ENCODE results near the gene SLC25A53. TPM values are rescaled to one million over a fixed set of nuclear protein-coding genes. Genes with fewer than 3 reads are reported as not detected.
A peak's percentile ranks its signal among the peaks of the same experiment; 100 is the strongest.
"Not testable (repeated sequence)": the region's sequence is repeated elsewhere in the genome, so short reads cannot be mapped to it uniquely, and the experiment has no call there.

SLC25A53 gene
- total RNA-seq, 1 donor from 2014 or later = 11.2 TPM

GRCh38 chrX:104136241-104137019, 20.4 kb downstream of the SLC25A53 start:
- peak; percentile 26 for DNase-seq
- intact Hi-C loops (cut with micrococcal nuclease) = loop anchor here (1.0 kb wide), 1 partner anchor 38 kb away; no protein-coding TSS in a partner anchor
- ATAC-seq = peak; percentile 92

- ATAC-seq (no peak), DNase-seq (no peak)
- intact Hi-C loops (cut with micrococcal nuclease) = loop anchor here (1.0 kb wide), 1 partner anchor 37 kb away; no protein-coding TSS in a partner anchor
These were observed 21.1 kb downstream of the SLC25A53 start for GRCh38 chrX:104135677-104136076.

- intact Hi-C loops (cut with micrococcal nuclease) = no loop called here
- ATAC-seq (no peak), DNase-seq (no peak)
These were observed 22.1 kb downstream of the SLC25A53 start for GRCh38 chrX:104134583-104135261.

GRCh38 chrX:104130808-104131207, 26.0 kb downstream of the SLC25A53 start:
- no peak for DNase-seq
- no peak for ATAC-seq
- intact Hi-C loops (cut with micrococcal nuclease) = no loop called here

DNA sequence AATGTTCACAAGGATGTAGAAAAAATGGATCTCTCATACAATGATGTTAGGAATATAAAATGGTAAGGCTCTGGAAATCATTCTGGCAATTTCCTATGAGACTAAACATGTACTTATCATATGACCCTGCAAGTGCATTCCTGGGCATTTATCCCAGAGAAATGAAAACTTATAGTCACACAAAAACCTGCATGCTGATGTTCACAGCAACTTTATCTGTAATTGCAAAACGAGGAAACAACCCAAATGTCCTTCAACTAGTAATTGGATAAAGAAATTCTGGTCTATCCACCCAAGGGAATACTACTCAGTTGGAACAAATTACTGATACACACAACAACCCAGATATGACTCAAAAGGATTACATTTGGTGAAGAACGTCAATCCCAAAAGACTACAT, 30.0 kb downstream of the SLC25A53 start:
- intact Hi-C loops (cut with micrococcal nuclease) = no loop called here
- ATAC-seq (no peak), DNase-seq (no peak)

- DNase-seq (no peak), ATAC-seq (no peak)
- intact Hi-C loops (cut with micrococcal nuclease) = no loop called here
These were observed 34.0 kb downstream of the SLC25A53 start for GRCh38 chrX:104122829-104123228.

- ATAC-seq = no peak
These were observed 38.0 kb downstream of the SLC25A53 start for GRCh38 chrX:104118765-104119164.

DNA sequence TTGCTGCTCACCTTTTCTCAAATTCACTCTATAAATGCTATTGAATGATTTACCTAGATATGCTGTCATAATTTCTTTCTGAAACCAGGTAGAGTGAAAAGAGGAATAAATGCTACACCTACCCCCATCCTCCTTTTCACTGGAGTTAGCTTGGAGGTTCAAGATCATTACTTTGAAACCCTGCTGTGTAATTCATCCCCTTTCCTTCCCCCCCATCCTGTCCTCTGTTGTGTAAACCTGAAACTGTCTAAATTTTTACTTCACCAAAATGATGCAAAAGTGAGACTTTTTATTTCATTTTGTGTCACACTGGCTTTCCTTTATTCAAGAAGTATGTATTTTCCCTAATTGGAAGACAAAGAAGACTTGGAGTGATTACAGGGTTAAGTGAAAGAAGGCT, 39.0 kb downstream of the SLC25A53 start:
- intact Hi-C loops (cut with micrococcal nuclease) = no loop called here
- ATAC-seq (no peak), DNase-seq (no peak)

More at GRCh38 chrX:104118765-104119164, 38.0 kb downstream of the SLC25A53 start:
- no peak for DNase-seq
- intact Hi-C loops (cut with micrococcal nuclease) = no loop called here

GRCh38 chrX:104113222-104113965, 43.4 kb downstream of the SLC25A53 start:
- peak; percentile 82 for ATAC-seq
- peak; percentile 33 for DNase-seq
- intact Hi-C loops (cut with micrococcal nuclease) = no loop called here

- ATAC-seq (peak; percentile 91), DNase-seq (peak; percentile 69)
- intact Hi-C loops (cut with micrococcal nuclease) = no loop called here
These were observed 44.4 kb downstream of the SLC25A53 start, which contains the start of gene ZCCHC18 for GRCh38 chrX:104112326-104112951. TSS of gene ZCCHC18 (plus strand) at chrX:104112523. CDS start at chrX:104114112, 1,589 bp downstream.

- intact Hi-C loops (cut with micrococcal nuclease); ATAC-seq; DNase-seq: not testable (repeated sequence)
These were observed 46.1 kb downstream of the SLC25A53 start for GRCh38 chrX:104110491-104111240.

DNA sequence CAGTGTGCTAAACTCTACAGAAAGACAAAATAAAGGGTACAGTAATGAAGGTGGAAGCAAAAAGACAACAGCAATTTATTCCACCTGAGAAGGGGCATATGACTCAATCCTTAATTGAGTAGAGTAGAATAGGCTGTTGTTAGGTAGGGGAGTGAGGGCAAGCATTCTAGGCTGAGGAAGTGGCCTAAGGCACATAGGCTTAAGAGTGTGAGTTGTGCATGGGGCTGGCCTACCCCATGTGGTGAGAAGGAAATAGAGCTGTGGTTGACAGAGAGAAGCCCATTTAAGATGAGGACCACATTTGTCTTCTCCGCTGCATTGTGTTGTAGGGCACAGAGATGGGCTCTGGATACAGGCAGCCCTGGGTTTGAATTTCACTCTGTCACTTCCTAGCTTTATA, 47.9 kb downstream of the SLC25A53 start:
- no peak for DNase-seq
- no peak for ATAC-seq
- intact Hi-C loops (cut with micrococcal nuclease) = no loop called here

GRCh38 chrX:104105330-104106262, 51.2 kb downstream of the SLC25A53 start:
- peak; percentile 41 for DNase-seq
- ATAC-seq = peak; percentile 91
- intact Hi-C loops (cut with micrococcal nuclease) = no loop called here

GRCh38 chrX:104104676-104105075, 52.1 kb downstream of the SLC25A53 start:
- ATAC-seq = no peak
- intact Hi-C loops (cut with micrococcal nuclease) = no loop called here

DNA sequence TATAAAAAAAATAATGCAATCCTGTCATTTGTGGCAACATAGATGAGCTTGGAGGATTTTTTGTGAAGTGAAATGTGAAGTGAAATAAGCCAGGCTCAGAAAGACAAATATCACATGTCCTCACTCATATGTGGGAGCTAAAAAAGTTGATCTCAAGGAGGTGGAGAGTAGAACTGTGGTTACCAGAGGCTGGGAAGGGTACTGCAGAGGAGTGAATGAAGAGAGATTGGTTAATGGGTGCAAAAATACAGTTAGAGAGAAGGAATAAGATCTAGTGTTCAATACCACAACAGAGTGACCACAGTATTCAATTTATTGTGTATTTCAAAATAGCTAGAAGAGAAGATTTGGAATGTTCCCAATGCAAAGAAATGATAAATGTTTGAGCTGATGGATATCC, 57.9 kb downstream of the SLC25A53 start:
- ATAC-seq = no peak
- intact Hi-C loops (cut with micrococcal nuclease) = loop anchor here (1.0 kb wide), 1 partner anchor 37 kb away; no protein-coding TSS in a partner anchor
- no peak for DNase-seq

More at GRCh38 chrX:104104676-104105075, 52.1 kb downstream of the SLC25A53 start:
- no peak for DNase-seq

DNA sequence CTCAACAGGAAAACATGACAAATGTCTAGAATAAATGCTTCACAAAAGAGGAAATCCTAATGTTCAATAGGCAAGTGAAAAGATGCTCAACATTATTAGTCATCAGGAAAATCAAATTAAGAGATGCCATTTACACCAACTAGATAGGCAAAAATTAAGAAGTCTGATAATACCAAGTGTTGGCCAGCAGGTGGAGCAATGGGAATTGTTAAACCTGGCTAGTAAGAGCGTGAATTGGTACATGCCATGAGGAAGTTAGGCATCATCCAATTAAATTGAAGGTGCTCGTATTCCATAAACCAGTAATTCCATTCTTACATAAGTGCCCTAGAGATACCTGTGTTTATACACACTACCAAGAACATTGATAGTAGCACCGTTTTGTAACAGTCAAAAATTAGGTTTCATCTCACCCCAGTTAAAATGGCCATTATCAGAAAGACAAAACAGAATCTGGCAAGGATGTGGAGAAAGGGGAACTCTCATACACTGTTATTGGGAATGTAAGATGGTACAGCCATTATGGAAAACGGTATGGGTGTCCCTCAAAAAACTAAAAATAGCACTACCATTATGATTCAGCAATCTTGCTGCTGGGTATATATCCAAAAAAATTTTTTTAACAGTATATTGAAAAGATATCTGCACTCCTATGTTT, 58.5 kb downstream of the SLC25A53 start:
- ATAC-seq = no peak
- no peak for DNase-seq
- intact Hi-C loops (cut with micrococcal nuclease) = loop anchor here (1.0 kb wide), 1 partner anchor 38 kb away; no protein-coding TSS in a partner anchor

DNA sequence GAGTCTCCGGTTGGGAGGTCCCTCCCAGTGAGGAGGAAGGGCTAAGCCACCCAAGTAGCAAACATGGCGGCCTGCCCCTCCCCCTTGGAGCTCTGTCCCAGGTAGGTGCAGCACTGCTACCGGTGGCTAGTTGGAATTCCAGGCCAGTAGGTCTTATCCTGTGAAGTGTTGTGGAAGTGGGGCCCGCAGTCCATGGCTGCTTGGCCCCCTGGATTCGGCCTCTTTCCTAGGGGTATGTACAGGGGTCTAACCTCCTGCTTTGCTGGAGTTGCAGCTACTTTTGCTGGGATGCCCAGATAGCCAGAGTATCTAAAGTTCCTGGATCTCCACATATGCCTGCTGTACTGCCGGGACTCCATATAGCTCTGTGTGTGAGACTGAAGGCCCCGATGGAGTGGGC, 70.9 kb downstream of the SLC25A53 start:
- intact Hi-C loops (cut with micrococcal nuclease) = no loop called here
- ATAC-seq (no peak), DNase-seq (no peak)

Measured in left ventricle myocardium superior (tissue), 1 donor.